Activated T-helper 9 cell treated with anti-CD3 and anti-CD28 coated beads, Interleukin-2, amount 50 U/mL, for 16 hours (primary cell): ENCODE measurements around the gene LDAF1.
"Not testable (repeated sequence)": the region's sequence is repeated elsewhere in the genome, so short reads cannot be mapped to it uniquely, and the experiment has no call there.

Experiments
- DNase-seq: peaks from one replicate; pipeline ENCODE4 v3.0.0-alpha.2; 2020; ENCODE audit warnings: low read depth

Gene LDAF1

GRCh38 chr16:21162661-21163151 lies 4.2 kb downstream of the LDAF1 start:
- DNase-seq, result no peak

- no peak for DNase-seq
These were observed 5.1 kb downstream of the LDAF1 start for GRCh38 chr16:21163576-21163975.

- DNase-seq, result no peak
These were observed 6.2 kb downstream of the LDAF1 start for GRCh38 chr16:21164521-21165168.

GRCh38 chr16:21166561-21166961 lies 8.1 kb downstream of the LDAF1 start:
- DNase-seq, result no peak

GRCh38 chr16:21167360-21167759 lies 8.9 kb downstream of the LDAF1 start:
- no peak for DNase-seq

- DNase-seq, result no peak
These were observed 9.6 kb downstream of the LDAF1 start for GRCh38 chr16:21167929-21168602.

GRCh38 chr16:21169249-21169981 lies 10.9 kb downstream of the LDAF1 start:
- no peak for DNase-seq

- DNase-seq, result not testable (repeated sequence)
These were observed 11.6 kb downstream of the LDAF1 start for GRCh38 chr16:21170116-21170515.

- no peak for DNase-seq
These were observed 14.2 kb downstream of the LDAF1 start for GRCh38 chr16:21172650-21173049.

GRCh38 chr16:21175397-21175796 lies 16.9 kb downstream of the LDAF1 start:
- DNase-seq, result no peak

- no peak for DNase-seq
These were observed 20.9 kb downstream of the LDAF1 start for GRCh38 chr16:21179126-21179982.

GRCh38 chr16:21179983-21180365 lies 21.5 kb downstream of the LDAF1 start:
- no peak for DNase-seq

GRCh38 chr16:21183995-21184394 lies 25.5 kb downstream of the LDAF1 start:
- DNase-seq, result no peak

GRCh38 chr16:21184834-21185233 lies 26.4 kb downstream of the LDAF1 start:
- no peak for DNase-seq

- no peak for DNase-seq
These were observed 27.3 kb downstream of the LDAF1 start for GRCh38 chr16:21185659-21186325.

GRCh38 chr16:21186326-21186691 lies 27.8 kb downstream of the LDAF1 start:
- no peak for DNase-seq

- no peak for DNase-seq
These were observed 30.8 kb downstream of the LDAF1 start for GRCh38 chr16:21189311-21189710.

- no peak for DNase-seq
These were observed 31.5 kb downstream of the LDAF1 start for GRCh38 chr16:21190013-21190412.

GRCh38 chr16:21190599-21190998 lies 32.1 kb downstream of the LDAF1 start:
- no peak for DNase-seq

GRCh38 chr16:21192991-21193390 lies 34.5 kb downstream of the LDAF1 start:
- DNase-seq, result no peak

GRCh38 chr16:21194771-21195301 lies 36.4 kb downstream of the LDAF1 start:
- DNase-seq, result no peak
